ENCODE data around the gene RPS6KL1.

Gene RPS6KL1

GRCh38 chr14:74922752-74923401, at the start of gene RPS6KL1:
RPS6KL1 (minus strand) TSS chr14:74923260; CDS start chr14:74921541, 1,719 bp downstream.
- no peak within 1 kb of the TSS for H3K27ac ChIP-seq (ENCODE audit: low read depth, low read length)
- H3K4me3 ChIP-seq (ENCODE audit: low read depth in 1 of 2, low read length in 2 of 2), result peak within 1 kb of the TSS; percentile 68 to 78
- H3K27me3 ChIP-seq (ENCODE audit: control insufficient read depth in 1 of 2, insufficient read depth in 2 of 2, low read length in 2 of 2), result no peaks in the 10 kb centered on the region
- H3K9me3 ChIP-seq (ENCODE audit: control insufficient read depth in 1 of 2, low read length in 2 of 2), result no peaks in the 10 kb centered on the region
- H3K36me3 ChIP-seq (ENCODE audit: control insufficient read depth in 1 of 2, insufficient read depth in 2 of 2, low read length in 2 of 2), result no peaks in the 10 kb centered on the region
- peaks cover 7 to 9% of the 10 kb centered on the region in 2 donors for H3K4me1 ChIP-seq (ENCODE audit: control insufficient read depth in 1 of 2, insufficient read depth in 2 of 2, low read length in 2 of 2)
- H3K9ac ChIP-seq (ENCODE audit: low read depth in 1 of 2, low read length in 2 of 2), result peak within 1 kb of the TSS; percentile 71 to 77

- H3K4me1 ChIP-seq (ENCODE audit: control insufficient read depth in 1 of 2, insufficient read depth in 2 of 2, low read length in 2 of 2), result peaks cover 5 to 11% of the 10 kb centered on the region in 2 donors
- H3K27ac ChIP-seq (ENCODE audit: low read depth, low read length), result no peak overlapping the region
- H3K27me3 ChIP-seq (ENCODE audit: control insufficient read depth in 1 of 2, insufficient read depth in 2 of 2, low read length in 2 of 2), result no peaks in the 10 kb centered on the region
- H3K9me3 ChIP-seq (ENCODE audit: control insufficient read depth in 1 of 2, low read length in 2 of 2), result no peaks in the 10 kb centered on the region
- H3K4me3 ChIP-seq (ENCODE audit: low read depth in 1 of 2, low read length in 2 of 2), result no peak overlapping the region
- no peak overlapping the region for H3K9ac ChIP-seq (ENCODE audit: low read depth in 1 of 2, low read length in 2 of 2)
- H3K36me3 ChIP-seq (ENCODE audit: control insufficient read depth in 1 of 2, insufficient read depth in 2 of 2, low read length in 2 of 2), result no peaks in the 10 kb centered on the region
These were observed 45.8 kb upstream of the RPS6KL1 start for GRCh38 chr14:74968811-74969210.

GRCh38 chr14:74965486-74966153, 42.6 kb upstream of the RPS6KL1 start:
- Histone ChIP-seq H3K9ac (ENCODE audit: low read depth in 1 of 2, low read length in 2 of 2) (no peak overlapping the region), H3K9me3 (ENCODE audit: control insufficient read depth in 1 of 2, low read length in 2 of 2) (no peaks in the 10 kb centered on the region), H3K27ac (ENCODE audit: low read depth, low read length) (no peak overlapping the region), H3K27me3 (ENCODE audit: control insufficient read depth in 1 of 2, insufficient read depth in 2 of 2, low read length in 2 of 2) (no peaks in the 10 kb centered on the region), H3K4me3 (ENCODE audit: low read depth in 1 of 2, low read length in 2 of 2) (no peak overlapping the region), H3K4me1 (ENCODE audit: control insufficient read depth in 1 of 2, insufficient read depth in 2 of 2, low read length in 2 of 2) (no peaks in the 10 kb centered on the region), H3K36me3 (ENCODE audit: control insufficient read depth in 1 of 2, insufficient read depth in 2 of 2, low read length in 2 of 2) (no peaks in the 10 kb centered on the region)

GRCh38 chr14:74964787-74965485, 41.9 kb upstream of the RPS6KL1 start:
- Histone ChIP-seq H3K27ac (ENCODE audit: low read depth, low read length) (no peak overlapping the region), H3K36me3 (ENCODE audit: control insufficient read depth in 1 of 2, insufficient read depth in 2 of 2, low read length in 2 of 2) (no peaks in the 10 kb centered on the region), H3K4me1 (ENCODE audit: control insufficient read depth in 1 of 2, insufficient read depth in 2 of 2, low read length in 2 of 2) (no peaks in the 10 kb centered on the region), H3K4me3 (ENCODE audit: low read depth in 1 of 2, low read length in 2 of 2) (no peak overlapping the region), H3K9ac (ENCODE audit: low read depth in 1 of 2, low read length in 2 of 2) (no peak overlapping the region), H3K9me3 (ENCODE audit: control insufficient read depth in 1 of 2, low read length in 2 of 2) (no peaks in the 10 kb centered on the region), H3K27me3 (ENCODE audit: control insufficient read depth in 1 of 2, insufficient read depth in 2 of 2, low read length in 2 of 2) (no peaks in the 10 kb centered on the region)

- no peaks in the 10 kb centered on the region for H3K9me3 ChIP-seq (ENCODE audit: control insufficient read depth in 1 of 2, low read length in 2 of 2)
- H3K27me3 ChIP-seq (ENCODE audit: control insufficient read depth in 1 of 2, insufficient read depth in 2 of 2, low read length in 2 of 2), result no peaks in the 10 kb centered on the region
- H3K4me3 ChIP-seq (ENCODE audit: low read depth in 1 of 2, low read length in 2 of 2), result no peak overlapping the region
- H3K9ac ChIP-seq (ENCODE audit: low read depth in 1 of 2, low read length in 2 of 2), result no peak overlapping the region
- H3K36me3 ChIP-seq (ENCODE audit: control insufficient read depth in 1 of 2, insufficient read depth in 2 of 2, low read length in 2 of 2), result no peaks in the 10 kb centered on the region
- H3K4me1 ChIP-seq (ENCODE audit: control insufficient read depth in 1 of 2, insufficient read depth in 2 of 2, low read length in 2 of 2), result no peaks in the 10 kb centered on the region
- no peak overlapping the region for H3K27ac ChIP-seq (ENCODE audit: low read depth, low read length)
These were observed 40.7 kb upstream of the RPS6KL1 start for GRCh38 chr14:74963705-74964271.

GRCh38 chr14:74963178-74963704, 40.2 kb upstream of the RPS6KL1 start:
- no peaks in the 10 kb centered on the region for H3K4me1 ChIP-seq (ENCODE audit: control insufficient read depth in 1 of 2, insufficient read depth in 2 of 2, low read length in 2 of 2)
- H3K27ac ChIP-seq (ENCODE audit: low read depth, low read length), result no peak overlapping the region
- H3K27me3 ChIP-seq (ENCODE audit: control insufficient read depth in 1 of 2, insufficient read depth in 2 of 2, low read length in 2 of 2), result no peaks in the 10 kb centered on the region
- no peaks in the 10 kb centered on the region for H3K9me3 ChIP-seq (ENCODE audit: control insufficient read depth in 1 of 2, low read length in 2 of 2)
- no peak overlapping the region for H3K4me3 ChIP-seq (ENCODE audit: low read depth in 1 of 2, low read length in 2 of 2)
- no peak overlapping the region for H3K9ac ChIP-seq (ENCODE audit: low read depth in 1 of 2, low read length in 2 of 2)
- H3K36me3 ChIP-seq (ENCODE audit: control insufficient read depth in 1 of 2, insufficient read depth in 2 of 2, low read length in 2 of 2), result no peaks in the 10 kb centered on the region

GRCh38 chr14:74962493-74962892, 39.4 kb upstream of the RPS6KL1 start:
- Histone ChIP-seq H3K9ac (ENCODE audit: low read depth in 1 of 2, low read length in 2 of 2) (no peak overlapping the region), H3K4me1 (ENCODE audit: control insufficient read depth in 1 of 2, insufficient read depth in 2 of 2, low read length in 2 of 2) (no peaks in the 10 kb centered on the region), H3K4me3 (ENCODE audit: low read depth in 1 of 2, low read length in 2 of 2) (no peak overlapping the region), H3K27ac (ENCODE audit: low read depth, low read length) (no peak overlapping the region), H3K36me3 (ENCODE audit: control insufficient read depth in 1 of 2, insufficient read depth in 2 of 2, low read length in 2 of 2) (no peaks in the 10 kb centered on the region), H3K27me3 (ENCODE audit: control insufficient read depth in 1 of 2, insufficient read depth in 2 of 2, low read length in 2 of 2) (no peaks in the 10 kb centered on the region), H3K9me3 (ENCODE audit: control insufficient read depth in 1 of 2, low read length in 2 of 2) (no peaks in the 10 kb centered on the region)

GRCh38 chr14:74962046-74962445, 39.0 kb upstream of the RPS6KL1 start:
- no peaks in the 10 kb centered on the region for H3K36me3 ChIP-seq (ENCODE audit: control insufficient read depth in 1 of 2, insufficient read depth in 2 of 2, low read length in 2 of 2)
- H3K27ac ChIP-seq (ENCODE audit: low read depth, low read length), result no peak overlapping the region
- no peak overlapping the region for H3K9ac ChIP-seq (ENCODE audit: low read depth in 1 of 2, low read length in 2 of 2)
- no peak overlapping the region for H3K4me3 ChIP-seq (ENCODE audit: low read depth in 1 of 2, low read length in 2 of 2)
- H3K27me3 ChIP-seq (ENCODE audit: control insufficient read depth in 1 of 2, insufficient read depth in 2 of 2, low read length in 2 of 2), result no peaks in the 10 kb centered on the region
- H3K9me3 ChIP-seq (ENCODE audit: control insufficient read depth in 1 of 2, low read length in 2 of 2), result no peaks in the 10 kb centered on the region
- no peaks in the 10 kb centered on the region for H3K4me1 ChIP-seq (ENCODE audit: control insufficient read depth in 1 of 2, insufficient read depth in 2 of 2, low read length in 2 of 2)

- Histone ChIP-seq H3K9ac (ENCODE audit: low read depth in 1 of 2, low read length in 2 of 2) (no peak overlapping the region), H3K27ac (ENCODE audit: low read depth, low read length) (no peak overlapping the region), H3K27me3 (ENCODE audit: control insufficient read depth in 1 of 2, insufficient read depth in 2 of 2, low read length in 2 of 2) (no peaks in the 10 kb centered on the region), H3K4me3 (ENCODE audit: low read depth in 1 of 2, low read length in 2 of 2) (no peak overlapping the region), H3K9me3 (ENCODE audit: control insufficient read depth in 1 of 2, low read length in 2 of 2) (no peaks in the 10 kb centered on the region), H3K36me3 (ENCODE audit: control insufficient read depth in 1 of 2, insufficient read depth in 2 of 2, low read length in 2 of 2) (no peaks in the 10 kb centered on the region), H3K4me1 (ENCODE audit: control insufficient read depth in 1 of 2, insufficient read depth in 2 of 2, low read length in 2 of 2) (no peaks in the 10 kb centered on the region)
These were observed 38.3 kb upstream of the RPS6KL1 start for GRCh38 chr14:74961238-74961911.

Data from duodenal mucosa (tissue), 2 donors.